H9 (cell line): ENCODE measurements around the gene GCLM. TPM values are rescaled to one million over a fixed set of nuclear protein-coding genes. Genes with fewer than 3 reads are reported as not detected.

Experiments
- DNase-seq: peaks from one replicate; pipeline ENCODE4 v3.0.0-alpha.2; 2017
- H2AFZ ChIP-seq: one replicate; pipeline ENCODE4 v1.6.1; 2013; ENCODE audit warnings: mild to moderate bottlenecking, low read length, control low read depth, moderate library complexity
- H2AK5ac ChIP-seq: 2 replicates; pipeline ENCODE4 v1.6.1; 2013; ENCODE audit warnings: low read length, control low read depth, mixed read lengths; ENCODE audit not compliant: insufficient read length
- H2BK120ac ChIP-seq: one replicate; pipeline ENCODE4 v1.6.1; 2013; ENCODE audit warnings: low read depth, mild to moderate bottlenecking, low read length, control low read depth, inconsistent platforms; ENCODE audit not compliant: poor library complexity, severe bottlenecking
- H2BK12ac ChIP-seq: 2 replicates; pipeline ENCODE4 v1.6.1; 2013; ENCODE audit warnings: low read length, control low read depth, mixed read lengths, low read depth; ENCODE audit not compliant: insufficient read length
- H2BK15ac ChIP-seq: 2 replicates; pipeline ENCODE4 v1.6.1; 2013; ENCODE audit warnings: low read depth, low read length, control low read depth
- H2BK20ac ChIP-seq: one replicate; pipeline ENCODE4 v1.6.1; 2013; ENCODE audit warnings: low read depth, mild to moderate bottlenecking, low read length, control low read depth, inconsistent platforms; ENCODE audit not compliant: poor library complexity, severe bottlenecking
- H2BK5ac ChIP-seq: 2 replicates; pipeline ENCODE4 v1.6.1; 2013; ENCODE audit warnings: low read length, control low read depth, mixed read lengths; ENCODE audit not compliant: insufficient read length
- H3K14ac ChIP-seq: 2 replicates; pipeline ENCODE4 v1.6.1; 2013; ENCODE audit warnings: low read length, control low read depth; ENCODE audit not compliant: insufficient read depth
- H3K18ac ChIP-seq: 2 replicates; pipeline ENCODE4 v1.6.1; 2013; ENCODE audit warnings: low read depth, mild to moderate bottlenecking, mixed read lengths, low read length, control low read depth; ENCODE audit not compliant: insufficient read length
- H3K23ac ChIP-seq: 2 replicates; pipeline ENCODE4 v1.6.1; 2013; ENCODE audit warnings: low read length, control low read depth, mixed read lengths, low read depth; ENCODE audit not compliant: insufficient read length
- H3K23me2 ChIP-seq: 2 replicates; pipeline ENCODE4 v1.6.1; 2013; ENCODE audit warnings: low read depth, mild to moderate bottlenecking, mixed read lengths, low read length, control low read depth; ENCODE audit not compliant: insufficient read length, poor library complexity, severe bottlenecking
- H3K27ac ChIP-seq: 2 replicates; pipeline ENCODE4 v1.5.1; 2013; ENCODE audit warnings: low read length, control low read depth, mixed read lengths, low read depth; ENCODE audit not compliant: insufficient read length
- H3K27me3 ChIP-seq: 2 replicates; pipeline ENCODE4 v1.6.1; 2013; ENCODE audit warnings: low read length, control low read depth, inconsistent platforms; ENCODE audit not compliant: insufficient read depth
- H3K4ac ChIP-seq: 2 replicates; pipeline ENCODE4 v1.6.1; 2013; ENCODE audit warnings: low read depth, mild to moderate bottlenecking, control low read depth, inconsistent platforms, low read length, moderate library complexity
- H3K4me1 ChIP-seq: 2 replicates; pipeline ENCODE4 v1.6.1; 2013; ENCODE audit warnings: low read length, control low read depth, inconsistent platforms; ENCODE audit not compliant: insufficient read depth
- H3K4me2 ChIP-seq: 2 replicates; pipeline ENCODE4 v1.6.1; 2013; ENCODE audit warnings: low read length, control low read depth, mixed read lengths; ENCODE audit not compliant: insufficient read length, insufficient read depth
- H3K56ac ChIP-seq: 2 replicates; pipeline ENCODE4 v1.6.1; 2013; ENCODE audit warnings: low read depth, mild to moderate bottlenecking, mixed read lengths, low read length, control low read depth; ENCODE audit not compliant: insufficient read length
- H3K79me1 ChIP-seq: 2 replicates; pipeline ENCODE4 v1.6.1; 2013; ENCODE audit warnings: low read depth, mild to moderate bottlenecking, moderate library complexity, low read length, control low read depth, inconsistent platforms; ENCODE audit not compliant: insufficient read depth, poor library complexity, severe bottlenecking
- H3K79me2 ChIP-seq: 2 replicates; pipeline ENCODE4 v1.6.1; 2013; ENCODE audit warnings: low read length, control low read depth, inconsistent platforms; ENCODE audit not compliant: insufficient read depth
- H3K9ac ChIP-seq: 2 replicates; pipeline ENCODE4 v1.6.1; 2013; ENCODE audit warnings: low read length, control low read depth, mixed read lengths; ENCODE audit not compliant: insufficient read length; ENCODE audit errors: extremely low read depth
- H3K9me3 ChIP-seq: one replicate; pipeline ENCODE4 v1.6.1; 2013; ENCODE audit warnings: low read depth, low read length, inconsistent platforms; ENCODE audit not compliant: control insufficient read depth
- H3T11ph ChIP-seq: one replicate; pipeline ENCODE4 v1.6.1; 2013; ENCODE audit warnings: mild to moderate bottlenecking, low read length, control low read depth, inconsistent platforms
- H4K20me1 ChIP-seq: one replicate; pipeline ENCODE4 v1.6.1; 2013; ENCODE audit not compliant: control insufficient read depth, insufficient read length, insufficient read depth
- H4K5ac ChIP-seq: 2 replicates; pipeline ENCODE4 v1.6.1; 2013; ENCODE audit warnings: low read depth, mild to moderate bottlenecking, mixed read lengths, low read length, control low read depth; ENCODE audit not compliant: insufficient read length
- H4K8ac ChIP-seq: replicated peaks from 2 replicates; pipeline ENCODE4 v1.6.1; 2013; ENCODE audit warnings: low read length, control low read depth, mixed read lengths, low read depth; ENCODE audit not compliant: insufficient read length
- H4K91ac ChIP-seq: 2 replicates; pipeline ENCODE4 v1.6.1; 2013; ENCODE audit warnings: low read depth, mild to moderate bottlenecking, moderate library complexity, mixed read lengths, low read length, control low read depth; ENCODE audit not compliant: insufficient read length
- H3K27ac Mint-ChIP-seq, 3 experiments: 2 replicates in 2 of 3; 3 replicates in 1 of 3; pipeline ENCODE4 v1.8.0; 2020 to 2021; ENCODE audit warnings: mixed read lengths in 3 of 3, mild to moderate bottlenecking in 1 of 3, moderate library complexity in 1 of 3
- H3K27me3 Mint-ChIP-seq: 2 replicates; pipeline ENCODE4 v1.8.0; 2021; ENCODE audit warnings: low read depth, mild to moderate bottlenecking, moderate library complexity, mixed read lengths
- H3K36me3 Mint-ChIP-seq, 3 experiments: 2 replicates in 2 of 3; 3 replicates in 1 of 3; pipeline ENCODE4 v1.8.0; 2020 to 2021; ENCODE audit warnings: low read depth in 3 of 3, mixed read lengths in 3 of 3; ENCODE audit not compliant: insufficient read depth in 1 of 3
- H3K4me1 Mint-ChIP-seq, 2 experiments: 2 replicates each; pipeline ENCODE4 v1.8.0; 2020; ENCODE audit warnings: mixed read lengths in 2 of 2
- H3K4me3 Mint-ChIP-seq, 2 experiments: 2 replicates in 1 of 2; 3 replicates in 1 of 2; pipeline ENCODE4 v1.8.0; 2020 to 2021; ENCODE audit warnings: mild to moderate bottlenecking in 2 of 2, mixed read lengths in 2 of 2, moderate library complexity in 1 of 2
- H3K9me3 Mint-ChIP-seq, 2 experiments: 2 replicates in 1 of 2; 3 replicates in 1 of 2; pipeline ENCODE4 v1.8.0; 2020; ENCODE audit warnings: mild to moderate bottlenecking in 2 of 2, mixed read lengths in 2 of 2, moderate library complexity in 1 of 2
- WGBS: extraction: QIAGEN DNeasy Blood & Tissue Kit; methylation state at CpG from one replicate; pipeline ENCODE4 v1.1.7; 2013; ENCODE audit warnings: missing lambda C conversion rate, low lambda C conversion rate, mixed read lengths; ENCODE audit not compliant: insufficient read length; ENCODE audit errors: extremely low coverage; 5-methylcytosine and 5-hydroxymethylcytosine counted together
- total RNA-seq: library from RNA; stranded (reverse); gene quantifications from 2 replicates; pipeline ENCODE4 v1.2.1, GENCODE V29; 2021
- TF ChIP-seq, protein P1 (sequence below): fragments of 200-600 bp; sonication (generic); conservative IDR thresholded peaks from 3 replicates; pipeline ENCODE4 v1.8.0; 2021; ENCODE audit warnings: antibody characterized with exemption, mild to moderate bottlenecking

The GCLM gene
- total RNA-seq, 1 experiment from 2014 or later = 14.9 TPM

DNA sequence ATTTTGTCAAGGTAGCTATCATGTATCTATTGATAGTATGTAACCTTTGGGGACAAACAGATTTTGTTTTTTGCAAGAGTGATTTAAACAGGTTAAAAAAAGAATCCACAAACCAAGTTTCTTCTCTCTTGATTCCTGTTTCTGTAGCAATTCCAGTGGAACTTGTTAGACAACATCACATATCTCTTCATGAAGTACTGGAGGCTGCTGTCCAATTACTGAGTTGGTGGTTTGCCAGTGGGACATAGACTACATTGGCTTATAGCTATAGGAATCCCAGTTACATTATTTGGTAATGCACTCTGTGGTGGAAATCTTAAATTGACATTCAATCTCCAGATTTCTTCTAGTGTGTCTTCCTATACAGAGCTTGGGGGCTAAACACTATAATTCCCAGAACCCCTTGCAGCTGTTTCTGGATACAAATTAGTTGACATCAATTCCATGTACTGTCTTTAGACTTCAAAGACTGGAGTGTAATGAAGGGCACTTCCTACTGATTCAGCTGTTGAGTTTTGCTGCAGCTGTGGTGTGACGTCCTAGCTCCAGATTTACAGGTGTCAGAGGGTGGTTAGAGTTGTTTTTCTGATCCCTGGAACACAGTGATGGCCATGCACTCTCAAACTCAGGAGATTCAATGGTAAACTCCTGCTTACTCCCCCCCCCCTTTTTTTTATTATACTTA is 29.4 kb upstream of the GCLM start:
- no peaks in the 10 kb centered on the region for H3K23me2 ChIP-seq
- H4K8ac ChIP-seq = no peak overlapping the region
- H4K5ac ChIP-seq = no peak overlapping the region
- no peak for DNase-seq
- no CpG with 5 or more reads among the region's 1 CpG for WGBS
- H3K4me1 Mint-ChIP-seq = no peaks in the 10 kb centered on the region
- no peaks in the 10 kb centered on the region for H3K79me2 ChIP-seq
- H3K79me1 ChIP-seq = no peaks in the 10 kb centered on the region
- H4K20me1 ChIP-seq = no peaks in the 10 kb centered on the region
- H4K91ac ChIP-seq = no peak overlapping the region
- H3K27ac Mint-ChIP-seq = no peak overlapping the region
- no peaks in the 10 kb centered on the region for H3K36me3 Mint-ChIP-seq
- no peak overlapping the region for H2BK15ac ChIP-seq
- H2AK5ac ChIP-seq = no peak overlapping the region
- H3T11ph ChIP-seq = no peak overlapping the region
- H3K9me3 Mint-ChIP-seq = peaks cover 0 to 15% of the 10 kb centered on the region in 2 experiments; a peak in 3 of 5 replicates
- H2BK120ac ChIP-seq = no peak overlapping the region
- no peak overlapping the region for H2BK20ac ChIP-seq
- TF ChIP-seq, protein P1, sequence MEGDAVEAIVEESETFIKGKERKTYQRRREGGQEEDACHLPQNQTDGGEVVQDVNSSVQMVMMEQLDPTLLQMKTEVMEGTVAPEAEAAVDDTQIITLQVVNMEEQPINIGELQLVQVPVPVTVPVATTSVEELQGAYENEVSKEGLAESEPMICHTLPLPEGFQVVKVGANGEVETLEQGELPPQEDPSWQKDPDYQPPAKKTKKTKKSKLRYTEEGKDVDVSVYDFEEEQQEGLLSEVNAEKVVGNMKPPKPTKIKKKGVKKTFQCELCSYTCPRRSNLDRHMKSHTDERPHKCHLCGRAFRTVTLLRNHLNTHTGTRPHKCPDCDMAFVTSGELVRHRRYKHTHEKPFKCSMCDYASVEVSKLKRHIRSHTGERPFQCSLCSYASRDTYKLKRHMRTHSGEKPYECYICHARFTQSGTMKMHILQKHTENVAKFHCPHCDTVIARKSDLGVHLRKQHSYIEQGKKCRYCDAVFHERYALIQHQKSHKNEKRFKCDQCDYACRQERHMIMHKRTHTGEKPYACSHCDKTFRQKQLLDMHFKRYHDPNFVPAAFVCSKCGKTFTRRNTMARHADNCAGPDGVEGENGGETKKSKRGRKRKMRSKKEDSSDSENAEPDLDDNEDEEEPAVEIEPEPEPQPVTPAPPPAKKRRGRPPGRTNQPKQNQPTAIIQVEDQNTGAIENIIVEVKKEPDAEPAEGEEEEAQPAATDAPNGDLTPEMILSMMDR = no peak
- no peak overlapping the region for H3K4ac ChIP-seq
- H2BK5ac ChIP-seq = no peak overlapping the region
- no peak overlapping the region for H3K4me3 Mint-ChIP-seq
- H3K56ac ChIP-seq = no peak overlapping the region
- H3K27me3 ChIP-seq = no peaks in the 10 kb centered on the region
- no peak overlapping the region for H3K4me2 ChIP-seq
- no peak overlapping the region for H2BK12ac ChIP-seq
- no peaks in the 10 kb centered on the region for H3K4me1 ChIP-seq
- H3K9me3 ChIP-seq = no peaks in the 10 kb centered on the region
- no peak overlapping the region for H3K18ac ChIP-seq
- H3K14ac ChIP-seq = no peak overlapping the region
- H3K27me3 Mint-ChIP-seq = peaks cover 6% of the 10 kb centered on the region
- no peak overlapping the region for H3K9ac ChIP-seq
- no peak overlapping the region for H3K23ac ChIP-seq
- H2AFZ ChIP-seq = no peak overlapping the region
- no peak overlapping the region for H3K27ac ChIP-seq
